SK-N-SH treated with all-trans-retinoic acid at 6 μM for 48 hours (cell line): ENCODE data around the gene MSMO1.
A peak's percentile ranks its signal among the peaks of the same experiment; 100 is the strongest.

Source experiments
- ATAC-seq: fragments of 200-7000 bp; cut with Tn5 transposase; 3 replicates; pipeline ENCODE4 v1.9.1; 2020; ENCODE audit warnings: mild to moderate bottlenecking, moderate library complexity
- ARNTL ChIP-seq: fragments of 450-650 bp; formaldehyde crosslinking; IDR thresholded peaks from 2 replicates; pipeline ENCODE4 v1.5.0; 2020; ENCODE audit warnings: low read depth, mild to moderate bottlenecking, moderate library complexity, borderline replicate concordance
- BACH2 ChIP-seq: fragments of 250-450 bp; sonication (Bioruptor Pico); IDR thresholded peaks from 2 replicates; pipeline ENCODE4 v1.9.0; 2021; ENCODE audit warnings: mild to moderate bottlenecking, borderline replicate concordance
- CREB5 ChIP-seq: fragments of 250-450 bp; sonication (Bioruptor Pico); IDR thresholded peaks from 2 replicates; pipeline ENCODE4 v1.5.1; 2020; ENCODE audit warnings: low read depth, mild to moderate bottlenecking, moderate library complexity
- CSDC2 ChIP-seq: fragments of 250-450 bp; sonication (Bioruptor Pico); IDR thresholded peaks from 2 replicates; pipeline ENCODE4 v1.5.0; 2020; ENCODE audit warnings: mild to moderate bottlenecking, moderate library complexity
- CSRNP3 ChIP-seq: fragments of 250-450 bp; sonication (Bioruptor Pico); IDR thresholded peaks from 2 replicates; pipeline ENCODE4 v1.5.1; 2021; ENCODE audit warnings: mild to moderate bottlenecking, moderate library complexity
- ESRRG ChIP-seq: fragments of 250-450 bp; sonication (Bioruptor Pico); IDR thresholded peaks from 2 replicates; pipeline ENCODE4 v1.6.1; 2021; ENCODE audit warnings: mild to moderate bottlenecking
- GLIS3 ChIP-seq: fragments of 250-450 bp; sonication (Bioruptor Pico); IDR thresholded peaks from 2 replicates; pipeline ENCODE4 v1.5.0; 2020; ENCODE audit warnings: mild to moderate bottlenecking, moderate library complexity
- ISL1 ChIP-seq: fragments of 250-450 bp; sonication (Bioruptor Pico); IDR thresholded peaks from 2 replicates; pipeline ENCODE4 v2.1.2; 2022; ENCODE audit warnings: mild to moderate bottlenecking, moderate library complexity
- OSR1 ChIP-seq: fragments of 250-450 bp; sonication (Bioruptor Pico); IDR thresholded peaks from 2 replicates; pipeline ENCODE4 v1.8.0; 2022; ENCODE audit warnings: moderate library complexity, mild to moderate bottlenecking, inconsistent platforms
- PPARA ChIP-seq: fragments of 250-450 bp; sonication (Bioruptor Pico); IDR thresholded peaks from 2 replicates; pipeline ENCODE4 v1.5.0; 2020; ENCODE audit warnings: mild to moderate bottlenecking, borderline replicate concordance
- RARB ChIP-seq: fragments of 250-450 bp; sonication (Bioruptor Pico); IDR thresholded peaks from 2 replicates; pipeline ENCODE4 v1.8.0; 2021; ENCODE audit warnings: mild to moderate bottlenecking, moderate library complexity
- SNAI2 ChIP-seq: fragments of 250-450 bp; sonication (Bioruptor Pico); IDR thresholded peaks from 2 replicates; pipeline ENCODE4 v1.5.0; 2020; ENCODE audit warnings: mild to moderate bottlenecking, moderate library complexity
- TCF4 ChIP-seq: fragments of 250-450 bp; sonication (Bioruptor Pico); IDR thresholded peaks from 2 replicates; pipeline ENCODE4 v1.8.0; 2021; ENCODE audit warnings: mild to moderate bottlenecking, moderate library complexity, borderline replicate concordance
- TOX ChIP-seq: fragments of 250-450 bp; sonication (Bioruptor Pico); IDR thresholded peaks from 2 replicates; pipeline ENCODE4 v1.8.0; 2021; ENCODE audit warnings: mild to moderate bottlenecking, moderate library complexity, borderline replicate concordance
- TSHZ2 ChIP-seq: fragments of 250-450 bp; sonication (Bioruptor Pico); IDR thresholded peaks from 2 replicates; pipeline ENCODE4 v1.5.0; 2020; ENCODE audit warnings: mild to moderate bottlenecking, moderate library complexity
- ZC3H10 ChIP-seq: fragments of 250-450 bp; sonication (Bioruptor Pico); IDR thresholded peaks from 2 replicates; pipeline ENCODE4 v1.5.1; 2021; ENCODE audit warnings: mild to moderate bottlenecking, moderate library complexity
- ZFP3 ChIP-seq: fragments of 250-450 bp; sonication (Bioruptor Pico); IDR thresholded peaks from 2 replicates; pipeline ENCODE4 v1.5.0; 2020; ENCODE audit warnings: mild to moderate bottlenecking, moderate library complexity
- ZFP30 ChIP-seq: fragments of 450-650 bp; formaldehyde crosslinking; IDR thresholded peaks from 2 replicates; pipeline ENCODE4 v1.5.0; 2022; ENCODE audit warnings: mild to moderate bottlenecking, moderate library complexity
- ZNF565 ChIP-seq: fragments of 450-650 bp; formaldehyde crosslinking; conservative IDR thresholded peaks from 2 replicates; pipeline ENCODE4 v1.5.0; 2020; ENCODE audit warnings: low read depth, mild to moderate bottlenecking, moderate library complexity
- ZNF70 ChIP-seq: fragments of 450-650 bp; formaldehyde crosslinking; IDR thresholded peaks from 2 replicates; pipeline ENCODE4 v1.5.0; 2020; ENCODE audit warnings: mild to moderate bottlenecking, moderate library complexity
- ZNF8 ChIP-seq: fragments of 450-650 bp; formaldehyde crosslinking; IDR thresholded peaks from 2 replicates; pipeline ENCODE4 v1.5.0; 2020; ENCODE audit warnings: mild to moderate bottlenecking, moderate library complexity

The MSMO1 gene

GRCh38 chr4:165378398-165378744 lies 50.9 kb downstream of the MSMO1 start (continued):
- TF ChIP-seq TCF4 (CRISPR knock-in tag) (no peak), ZC3H10 (CRISPR knock-in tag) (no peak), SNAI2 (CRISPR knock-in tag) (no peak), ZFP30 (CRISPR knock-in tag) (no peak)

GRCh38 chr4:165378745-165379677 lies 51.5 kb downstream of the MSMO1 start, which contains the start of gene CPE:
Gene CPE, plus strand, starts transcription at chr4:165379008. Its CDS starts 214 bp downstream, at chr4:165379222.
- peak; percentile 99 for ATAC-seq
- TF ChIP-seq ZFP3 (no peak), CREB5 (CRISPR knock-in tag) (no peak), OSR1 (CRISPR knock-in tag) (no peak), TSHZ2 (CRISPR knock-in tag) (no peak; the same call in 1 of the 2 replicates), TCF4 (CRISPR knock-in tag) (no peak), ZNF8 (no peak), CSDC2 (no peak), BACH2 (no peak), GLIS3 (no peak), SNAI2 (CRISPR knock-in tag) (no peak), ISL1 (CRISPR knock-in tag) (no peak), TOX (no peak), ZC3H10 (CRISPR knock-in tag) (no peak), CSRNP3 (CRISPR knock-in tag) (no peak), ZFP30 (CRISPR knock-in tag) (no peak), ZNF565 (CRISPR knock-in tag) (no peak)

- TF ChIP-seq OSR1 (CRISPR knock-in tag) (no peak), ZFP3 (no peak), BACH2 (no peak), TSHZ2 (CRISPR knock-in tag) (no peak), PPARA (no peak), CSDC2 (no peak), ARNTL (CRISPR knock-in tag) (no peak), TCF4 (CRISPR knock-in tag) (no peak), TOX (no peak), ZNF565 (CRISPR knock-in tag) (no peak), CSRNP3 (CRISPR knock-in tag) (no peak), ZNF8 (no peak), RARB (CRISPR knock-in tag) (no peak), ZNF70 (CRISPR knock-in tag) (no peak), ISL1 (CRISPR knock-in tag) (no peak), ESRRG (CRISPR knock-in tag) (no peak), GLIS3 (no peak)
- TF ChIP-seq, all 23 proteins: peak for 0
- no peak for ATAC-seq
Observed at GRCh38 chr4:165379678-165380064, 52.2 kb downstream of the MSMO1 start.
